GM12892 (cell line): Measurements from ENCODE around the gene CEP41.

ENCODE experiments used
- POLR2A ChIP-seq: IDR thresholded peaks from 2 replicates; pipeline ENCODE4 v1.6.1; 2011; ENCODE audit warnings: low read depth, low read length, control low read depth
- POLR2AphosphoS5 ChIP-seq: IDR thresholded peaks from 2 replicates; pipeline ENCODE4 v1.6.1; 2011; ENCODE audit warnings: low read depth, low read length, control low read depth
- TAF1 ChIP-seq: IDR thresholded peaks from 2 replicates; pipeline ENCODE4 v1.6.1; 2011; ENCODE audit warnings: low read depth, mild to moderate bottlenecking, control low read depth, low read length, borderline replicate concordance

GRCh38 chr7:130369110-130369711 lies 71.6 kb downstream of the CEP41 start:
- TF ChIP-seq TAF1 (no peak), POLR2AphosphoS5 (no peak), POLR2A (no peak)
